ENCODE results near the gene COPZ1. TPM values are rescaled to one million over a fixed set of nuclear protein-coding genes. Genes with fewer than 3 reads are reported as not detected.

The COPZ1 gene
- total and polyA plus RNA-seq, 9 of the 15 experiments (the other 6 are each of a cell fraction or from before 2014, with no cell fraction given), result 137 to 487 (median 233) TPM

DNA sequence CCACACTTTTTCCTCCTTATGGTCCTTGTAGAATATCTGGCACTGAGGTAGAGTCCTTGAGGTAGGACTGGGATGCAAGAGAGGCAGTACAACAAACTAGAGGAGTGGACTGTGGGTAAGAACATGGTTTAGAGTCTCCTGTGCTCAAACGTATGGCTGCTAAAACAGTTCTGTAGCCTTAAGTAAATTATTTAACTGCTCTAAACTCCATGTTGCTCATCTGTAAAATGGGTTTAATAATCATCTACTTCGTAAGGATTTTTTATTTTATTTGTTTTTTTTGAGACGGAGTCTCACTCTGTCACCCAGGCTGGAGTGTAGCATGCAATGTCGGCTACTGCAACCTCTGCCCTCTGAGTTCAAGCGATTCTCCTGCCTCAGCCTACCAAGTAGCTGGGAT is 3.6 kb upstream of the COPZ1 start (continued):
- no peak for TF ChIP-seq THRA (IDR thresholded peaks at IDR 0.05)
- TF ChIP-seq, protein P1, sequence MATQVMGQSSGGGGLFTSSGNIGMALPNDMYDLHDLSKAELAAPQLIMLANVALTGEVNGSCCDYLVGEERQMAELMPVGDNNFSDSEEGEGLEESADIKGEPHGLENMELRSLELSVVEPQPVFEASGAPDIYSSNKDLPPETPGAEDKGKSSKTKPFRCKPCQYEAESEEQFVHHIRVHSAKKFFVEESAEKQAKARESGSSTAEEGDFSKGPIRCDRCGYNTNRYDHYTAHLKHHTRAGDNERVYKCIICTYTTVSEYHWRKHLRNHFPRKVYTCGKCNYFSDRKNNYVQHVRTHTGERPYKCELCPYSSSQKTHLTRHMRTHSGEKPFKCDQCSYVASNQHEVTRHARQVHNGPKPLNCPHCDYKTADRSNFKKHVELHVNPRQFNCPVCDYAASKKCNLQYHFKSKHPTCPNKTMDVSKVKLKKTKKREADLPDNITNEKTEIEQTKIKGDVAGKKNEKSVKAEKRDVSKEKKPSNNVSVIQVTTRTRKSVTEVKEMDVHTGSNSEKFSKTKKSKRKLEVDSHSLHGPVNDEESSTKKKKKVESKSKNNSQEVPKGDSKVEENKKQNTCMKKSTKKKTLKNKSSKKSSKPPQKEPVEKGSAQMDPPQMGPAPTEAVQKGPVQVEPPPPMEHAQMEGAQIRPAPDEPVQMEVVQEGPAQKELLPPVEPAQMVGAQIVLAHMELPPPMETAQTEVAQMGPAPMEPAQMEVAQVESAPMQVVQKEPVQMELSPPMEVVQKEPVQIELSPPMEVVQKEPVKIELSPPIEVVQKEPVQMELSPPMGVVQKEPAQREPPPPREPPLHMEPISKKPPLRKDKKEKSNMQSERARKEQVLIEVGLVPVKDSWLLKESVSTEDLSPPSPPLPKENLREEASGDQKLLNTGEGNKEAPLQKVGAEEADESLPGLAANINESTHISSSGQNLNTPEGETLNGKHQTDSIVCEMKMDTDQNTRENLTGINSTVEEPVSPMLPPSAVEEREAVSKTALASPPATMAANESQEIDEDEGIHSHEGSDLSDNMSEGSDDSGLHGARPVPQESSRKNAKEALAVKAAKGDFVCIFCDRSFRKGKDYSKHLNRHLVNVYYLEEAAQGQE (IDR thresholded peaks at IDR 0.05; ENCODE audit: borderline replicate concordance), result no peak
- TF ChIP-seq, protein P1 (CRISPR knock-in tag; IDR thresholded peaks at IDR 0.05; ENCODE audit: low read depth), result no peak
- no peak for TF ChIP-seq ZHX1 (conservative IDR thresholded peaks at IDR 0.05; ENCODE audit: low read length)
- TF ChIP-seq, protein P2, sequence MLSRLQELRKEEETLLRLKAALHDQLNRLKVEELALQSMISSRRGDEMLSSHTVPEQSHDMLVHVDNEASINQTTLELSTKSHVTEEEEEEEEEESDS (CRISPR knock-in tag; IDR thresholded peaks at IDR 0.05), result no peak
- TF ChIP-seq KDM2B (CRISPR knock-in tag; IDR thresholded peaks at IDR 0.05), result no peak
- peak; percentile 45 to 66; a peak in 2 of 4 replicates for TF ChIP-seq KDM1A (IDR thresholded peaks at IDR 0.05)
- 0 out of 2 replicates have a peak, but pooled peaks have one; percentile 34 for TF ChIP-seq SMARCA5 (IDR thresholded peaks at IDR 0.05)
- TF ChIP-seq DMBX1 (CRISPR knock-in tag; IDR thresholded peaks at IDR 0.05; ENCODE audit: borderline replicate concordance), result no peak
- TF ChIP-seq TAF15 (IDR thresholded peaks at IDR 0.05; ENCODE audit: low read depth, low read length), result no peak
- no peak for TF ChIP-seq ZNF766 (CRISPR knock-in tag; conservative IDR thresholded peaks at IDR 0.05)
